HG03469 (cell line): Measurements from ENCODE around the gene CYFIP1.
A peak's percentile ranks its signal among the peaks of the same experiment; 100 is the strongest.

Experiments used
- ATAC-seq: cut with Tn5 transposase; IDR thresholded peaks from one replicate; pipeline ENCODE4 v1.9.1; 2021; ENCODE audit warnings: mild to moderate bottlenecking, moderate library complexity, moderate number of reproducible peaks; ENCODE audit not compliant: unreplicated experiment

The CYFIP1 gene

GRCh38 chr15:22918596-22919140 is 61.5 kb downstream of the CYFIP1 start:
- no peak for ATAC-seq

- ATAC-seq = no peak
Observed at GRCh38 chr15:22918056-22918455, 62.1 kb downstream of the CYFIP1 start.

GRCh38 chr15:22917556-22917955 is 62.6 kb downstream of the CYFIP1 start:
- ATAC-seq = no peak

GRCh38 chr15:22916606-22917350 is 63.4 kb downstream of the CYFIP1 start:
- no peak for ATAC-seq

- ATAC-seq = no peak
Observed at GRCh38 chr15:22915866-22916515, 64.2 kb downstream of the CYFIP1 start.

- no peak for ATAC-seq
Observed at GRCh38 chr15:22913646-22914380, 66.4 kb downstream of the CYFIP1 start.

- ATAC-seq = no peak
Observed at GRCh38 chr15:22912256-22912655, 67.9 kb downstream of the CYFIP1 start.

- ATAC-seq = no peak
Observed at GRCh38 chr15:22911306-22911705, 68.9 kb downstream of the CYFIP1 start.

- ATAC-seq = no peak
Observed at GRCh38 chr15:22908830-22909229, 71.3 kb downstream of the CYFIP1 start.

- no peak for ATAC-seq
Observed at GRCh38 chr15:22907161-22907950, 72.8 kb downstream of the CYFIP1 start.

GRCh38 chr15:22904736-22905135 is 75.4 kb downstream of the CYFIP1 start:
- ATAC-seq = no peak

GRCh38 chr15:22903961-22904534 is 76.1 kb downstream of the CYFIP1 start:
- no peak for ATAC-seq

GRCh38 chr15:22903427-22903826 is 76.7 kb downstream of the CYFIP1 start:
- no peak for ATAC-seq

- no peak for ATAC-seq
Observed at GRCh38 chr15:22902981-22903380, 77.2 kb downstream of the CYFIP1 start.

- ATAC-seq = no peak
Observed at GRCh38 chr15:22902578-22902977, 77.6 kb downstream of the CYFIP1 start.

- no peak for ATAC-seq
Observed at GRCh38 chr15:22902046-22902445, 78.1 kb downstream of the CYFIP1 start.

- peak; percentile 73 for ATAC-seq
Observed at GRCh38 chr15:22895465-22896190, 84.5 kb downstream of the CYFIP1 start.

GRCh38 chr15:22893881-22894280 is 86.3 kb downstream of the CYFIP1 start:
- no peak for ATAC-seq

GRCh38 chr15:22893081-22893480 is 87.1 kb downstream of the CYFIP1 start:
- ATAC-seq = no peak

- no peak for ATAC-seq
Observed at GRCh38 chr15:22892333-22892732, 87.8 kb downstream of the CYFIP1 start.
